GM18861 (cell line): ENCODE results near the gene PC.

ENCODE experiments used
- ATAC-seq: cut with Tn5 transposase; IDR thresholded peaks from one replicate; pipeline ENCODE4 v1.9.1; 2021; ENCODE audit not compliant: unreplicated experiment

Gene PC

GRCh38 chr11:66958956-66959274 lies 732 bp upstream of the PC start:
- no peak for ATAC-seq

DNA sequence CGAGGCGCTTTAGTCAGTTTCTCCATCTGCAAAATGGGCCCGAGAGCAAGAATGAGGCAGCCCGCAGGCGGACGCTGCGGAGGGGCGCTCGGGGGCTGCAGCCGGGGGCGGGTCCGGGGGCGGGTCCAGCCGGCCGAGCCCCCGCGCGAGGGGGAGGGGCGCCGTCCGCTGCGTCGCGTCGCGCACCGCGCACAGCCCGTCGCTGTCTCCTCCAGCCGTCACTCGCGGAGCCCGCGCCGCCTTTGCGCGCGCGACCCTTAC lies 282 bp downstream of the PC start:
- ATAC-seq = no peak

DNA sequence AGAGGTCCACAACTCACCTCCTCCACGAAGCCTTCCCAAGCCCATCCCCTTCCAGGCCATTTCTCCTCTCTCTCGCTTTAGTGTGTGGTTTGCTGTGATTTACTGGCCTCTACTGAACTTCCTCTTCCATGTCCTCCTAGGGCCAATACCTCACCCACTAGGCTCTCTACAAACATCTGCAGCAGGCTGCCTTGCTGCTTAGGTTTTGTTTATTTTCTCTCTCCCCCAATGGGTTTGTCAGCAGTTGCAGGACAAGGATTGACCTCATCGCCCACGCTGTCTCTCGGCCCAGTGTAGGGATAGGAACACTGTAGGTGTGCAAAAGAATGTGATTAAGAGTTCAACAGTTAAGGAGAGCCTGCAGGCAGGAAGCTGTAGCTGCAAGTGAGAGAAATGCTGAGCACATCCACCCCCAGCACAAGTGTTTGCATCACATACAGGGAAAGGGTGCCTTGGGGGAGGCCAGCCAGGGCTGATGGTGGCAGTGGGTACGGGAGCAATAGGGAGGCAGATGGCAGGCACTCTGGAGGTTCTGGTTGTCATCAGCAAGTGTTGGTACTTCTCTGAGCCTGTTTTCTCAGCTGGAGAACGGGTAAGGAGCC lies 1.4 kb downstream of the PC start:
- ATAC-seq = no peak

DNA sequence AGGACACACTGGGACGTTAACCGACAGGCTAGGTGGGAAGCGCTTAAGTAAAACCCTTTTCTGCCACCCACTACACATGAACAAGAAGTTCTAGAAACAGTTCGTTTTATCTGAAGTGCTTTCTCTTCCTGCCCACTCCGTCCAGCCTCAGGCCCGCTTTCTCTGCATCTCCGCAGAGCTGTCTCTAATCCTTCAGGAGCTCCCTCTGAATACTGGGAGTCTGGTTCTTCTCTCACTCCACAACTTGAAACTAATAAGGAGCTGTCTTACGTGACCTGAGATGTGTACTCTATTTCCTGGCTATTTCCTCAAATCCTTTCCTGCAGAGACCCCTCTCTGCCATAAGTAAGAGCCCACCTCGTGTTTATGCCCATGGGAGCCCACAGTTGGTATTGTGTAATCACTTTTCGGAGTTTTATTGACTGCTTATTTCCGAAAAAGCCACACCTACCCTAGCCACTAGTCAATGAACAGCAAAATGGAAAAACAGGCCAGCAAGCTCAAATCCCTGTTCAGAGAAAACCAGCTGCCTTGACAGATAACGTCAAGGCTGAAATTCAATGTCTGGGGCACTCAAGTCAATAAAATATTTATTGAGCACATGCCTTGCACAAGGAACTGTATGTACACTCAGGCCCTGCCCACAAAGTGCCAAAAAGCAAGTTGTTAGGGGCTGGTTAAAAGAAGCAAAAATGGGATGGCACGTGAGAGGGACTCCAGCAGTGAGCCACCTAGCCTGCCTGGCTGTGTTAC lies 4.9 kb downstream of the PC start:
- ATAC-seq = no peak

DNA sequence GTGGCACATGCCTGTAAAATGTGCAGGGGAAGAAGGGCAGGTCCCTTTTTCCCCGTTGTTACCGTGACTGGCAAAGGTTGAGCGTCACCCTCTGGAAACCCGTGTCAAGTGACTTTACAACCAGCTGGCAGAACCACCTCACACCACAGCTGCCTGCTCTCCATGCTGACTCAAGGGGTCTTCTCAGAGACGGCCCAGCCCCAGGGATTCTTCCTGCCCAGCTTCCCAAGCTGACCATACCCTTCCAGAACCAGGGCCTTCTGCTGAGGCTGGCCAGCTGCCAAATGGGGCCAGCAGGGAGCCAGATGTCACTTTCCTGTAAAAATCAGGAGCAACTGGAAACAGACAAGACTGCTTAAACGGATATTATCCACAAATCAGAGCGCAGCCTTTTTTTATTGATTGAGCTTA lies 6.3 kb downstream of the PC start:
- no peak for ATAC-seq

DNA sequence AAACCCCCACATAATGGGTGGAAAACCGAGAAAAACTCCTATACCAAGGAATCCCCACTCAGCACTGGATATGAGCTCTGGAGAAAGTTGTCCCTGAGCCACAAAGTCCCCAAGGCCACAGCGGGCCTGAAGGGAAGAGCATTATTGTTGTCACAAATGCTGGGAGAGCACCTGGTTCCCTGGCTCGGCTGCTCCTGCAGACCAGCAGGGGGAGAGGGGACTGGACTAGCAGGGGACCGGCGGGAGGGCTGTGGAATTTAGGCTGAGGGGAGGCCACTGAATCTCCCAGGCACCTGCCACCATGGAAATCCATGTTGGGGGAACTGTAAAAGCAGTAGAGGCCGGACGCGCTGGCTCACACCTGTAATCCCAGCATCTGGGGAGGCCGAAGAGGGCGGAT lies 7.0 kb downstream of the PC start:
- no peak for ATAC-seq

DNA sequence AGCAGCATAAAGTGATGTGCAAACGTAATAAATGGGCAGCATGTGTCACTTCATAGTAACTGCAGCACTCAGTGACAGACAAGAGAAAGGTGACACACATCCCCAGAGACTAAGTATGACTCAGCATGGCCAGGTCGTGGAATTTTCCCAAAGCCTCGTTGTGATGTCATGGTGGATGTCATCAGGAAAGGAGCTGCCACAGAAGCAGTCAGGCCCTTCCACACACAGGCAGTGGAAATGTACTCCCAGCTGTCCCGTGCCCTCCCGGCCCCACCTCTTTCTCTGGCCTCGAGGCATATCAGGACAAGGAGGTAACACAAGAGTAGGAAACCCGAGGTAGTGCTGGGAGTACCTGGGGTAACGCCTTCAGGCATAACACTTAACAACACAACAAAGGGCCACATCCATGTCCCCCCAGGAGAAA lies 8.1 kb downstream of the PC start:
- no peak for ATAC-seq

- no peak for ATAC-seq
Measured at GRCh38 chr11:66938582-66939135, 19.5 kb downstream of the PC start.

DNA sequence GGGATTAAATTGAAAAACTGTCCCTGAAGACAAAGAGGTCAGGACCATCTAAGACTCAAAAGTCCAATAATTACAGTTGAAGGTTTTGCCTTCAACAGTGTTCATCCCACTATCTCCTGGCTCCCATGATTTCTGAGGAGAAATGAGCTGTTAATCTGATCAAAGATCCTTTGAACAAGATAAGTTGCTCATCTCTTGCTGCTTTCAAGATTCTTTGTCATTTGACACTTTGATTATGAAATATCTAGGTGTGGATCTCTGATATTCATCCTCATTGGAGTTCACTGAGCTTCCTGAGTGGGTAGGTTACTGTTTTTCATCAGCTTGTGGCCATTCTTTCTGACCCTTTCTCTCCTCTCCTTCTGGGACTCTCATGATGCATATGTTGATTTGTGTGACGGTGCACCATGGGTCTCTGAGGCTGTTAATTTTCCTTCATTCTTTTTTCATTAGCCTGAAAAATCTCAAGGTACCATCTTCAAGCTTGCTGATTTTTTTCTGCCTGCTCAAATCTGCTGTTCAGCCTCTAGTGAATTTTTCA lies 20.9 kb downstream of the PC start:
- ATAC-seq = no peak

- no peak for ATAC-seq
Measured at GRCh38 chr11:66936311-66936711, 21.9 kb downstream of the PC start.

GRCh38 chr11:66934950-66935779 lies 23.0 kb downstream of the PC start:
- ATAC-seq = no peak

DNA sequence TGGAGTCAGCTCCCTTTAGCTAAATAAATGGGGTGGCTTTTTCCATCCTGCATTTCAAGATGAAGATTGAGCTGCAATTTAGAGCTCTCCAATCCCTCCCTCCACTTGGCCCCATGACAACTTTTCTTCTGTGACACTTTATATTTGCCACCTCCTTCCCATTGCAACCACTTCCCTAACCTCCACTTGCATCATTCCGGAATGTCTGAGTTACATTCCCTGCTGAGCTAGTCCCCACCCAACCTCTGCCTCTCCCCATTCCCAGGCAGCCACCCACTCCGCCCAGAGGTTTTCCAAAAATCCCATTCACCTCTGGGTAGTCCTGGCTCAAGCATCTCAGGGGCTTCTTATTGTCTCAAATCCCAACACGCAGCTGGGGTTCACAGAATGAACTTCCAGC lies 24.7 kb downstream of the PC start:
- ATAC-seq = no peak

- ATAC-seq = no peak
Measured at GRCh38 chr11:66932543-66932942, 25.6 kb downstream of the PC start.

DNA sequence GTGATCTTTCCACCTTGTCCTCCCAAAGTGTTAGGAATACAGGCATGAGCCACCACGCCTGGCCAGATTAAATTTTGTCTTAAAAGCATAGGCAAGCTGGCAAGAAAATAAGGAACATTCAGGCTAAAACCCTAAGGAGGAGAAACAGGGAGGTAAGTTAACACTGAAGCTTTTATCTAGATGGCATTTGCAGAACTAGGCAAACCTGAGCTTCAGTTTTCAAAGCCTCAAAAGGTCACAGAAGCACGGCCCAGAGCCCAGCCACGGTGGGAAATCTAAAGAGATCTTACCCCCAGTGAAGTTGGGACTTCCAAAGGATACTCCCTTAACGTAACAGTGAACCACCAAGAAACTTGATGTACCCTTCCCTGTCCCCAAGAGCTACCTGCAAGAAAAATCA lies 28.4 kb downstream of the PC start:
- no peak for ATAC-seq

GRCh38 chr11:66924272-66924671 lies 33.9 kb downstream of the PC start:
- ATAC-seq = no peak

- no peak for ATAC-seq
Measured at GRCh38 chr11:66922551-66922950, 35.6 kb downstream of the PC start.

DNA sequence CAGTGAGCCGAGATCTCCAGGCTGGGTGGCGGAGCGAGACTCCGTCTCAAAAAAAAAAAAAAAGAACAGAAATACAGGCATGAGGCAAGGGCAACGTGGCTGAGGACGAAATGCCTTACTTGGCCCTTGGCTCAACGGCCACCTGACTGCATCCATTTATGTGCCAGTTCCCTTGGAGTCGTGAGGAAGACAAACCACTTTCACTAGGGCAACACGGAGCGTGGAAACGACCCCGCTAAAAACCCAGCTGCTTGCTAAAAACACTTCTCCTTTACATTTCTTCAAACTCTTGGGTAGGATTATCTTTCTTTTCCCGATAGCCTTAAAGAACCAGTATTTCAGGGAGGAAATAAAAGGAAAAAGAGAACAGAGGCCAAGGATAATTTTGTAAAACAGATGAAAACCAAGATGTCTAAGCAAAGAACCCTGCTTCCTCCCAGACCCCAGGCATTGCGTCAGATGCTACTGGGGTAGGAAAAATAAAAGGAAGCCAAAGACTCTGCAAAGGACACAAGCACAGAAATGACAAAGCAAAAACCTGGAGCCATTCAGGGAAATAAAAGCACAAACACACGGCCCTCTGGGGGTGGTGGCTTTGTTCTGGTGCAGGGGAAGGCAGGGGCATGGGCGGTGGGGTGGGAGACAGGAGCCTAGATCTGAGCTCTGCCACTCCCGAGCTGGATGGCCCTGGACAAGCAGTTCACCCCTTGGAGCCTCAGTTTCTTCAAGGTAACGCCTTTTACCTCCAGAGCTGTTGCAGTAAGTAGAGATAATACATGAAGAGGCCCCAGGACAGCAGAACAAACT lies 37.0 kb downstream of the PC start:
- no peak for ATAC-seq

DNA sequence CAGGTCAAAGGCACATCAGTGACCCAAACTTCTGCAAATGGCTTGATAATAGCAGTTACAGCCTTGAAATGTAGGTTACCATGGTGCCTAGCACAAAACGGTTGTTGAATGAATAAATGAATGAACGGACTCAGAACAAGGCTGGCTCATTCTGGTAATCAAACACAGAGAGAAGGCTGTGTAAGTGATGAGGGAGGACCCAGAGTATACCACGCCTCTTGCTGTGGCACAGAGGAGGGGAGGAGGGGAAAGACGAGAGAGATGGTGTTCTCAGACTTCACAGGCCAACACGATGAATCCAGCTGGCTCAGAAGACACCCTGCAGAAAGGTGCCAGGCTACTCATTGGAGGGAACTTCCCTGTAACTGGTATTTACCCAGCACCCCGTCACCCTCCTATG lies 38.3 kb downstream of the PC start:
- ATAC-seq = no peak

- no peak for ATAC-seq
Measured at GRCh38 chr11:66918741-66919140, 39.4 kb downstream of the PC start.

DNA sequence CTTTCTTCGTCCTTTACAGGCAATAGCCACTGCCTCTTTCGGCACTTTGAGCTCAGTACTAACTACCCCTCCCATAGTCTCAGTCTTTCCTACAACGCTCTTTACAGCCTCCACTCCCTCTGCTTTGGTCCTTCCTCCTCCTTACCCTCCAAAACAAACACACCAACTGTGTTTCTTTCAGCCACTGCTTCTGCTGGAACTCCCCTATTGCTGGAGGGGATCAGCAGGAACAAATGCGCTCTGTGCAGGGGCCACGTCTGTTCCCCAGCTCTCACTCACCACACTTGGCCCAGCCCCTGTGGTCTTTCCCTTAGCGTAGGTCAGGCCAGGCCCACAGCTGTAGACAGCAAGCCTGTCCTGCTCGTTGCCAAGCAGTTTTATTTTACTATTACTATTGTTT lies 42.3 kb downstream of the PC start:
- no peak for ATAC-seq
